Measurements from ENCODE around the gene LDHB.
"Not testable (repeated sequence)": the region's sequence is repeated elsewhere in the genome, so short reads cannot be mapped to it uniquely, and the experiment has no call there.

Gene LDHB

DNA sequence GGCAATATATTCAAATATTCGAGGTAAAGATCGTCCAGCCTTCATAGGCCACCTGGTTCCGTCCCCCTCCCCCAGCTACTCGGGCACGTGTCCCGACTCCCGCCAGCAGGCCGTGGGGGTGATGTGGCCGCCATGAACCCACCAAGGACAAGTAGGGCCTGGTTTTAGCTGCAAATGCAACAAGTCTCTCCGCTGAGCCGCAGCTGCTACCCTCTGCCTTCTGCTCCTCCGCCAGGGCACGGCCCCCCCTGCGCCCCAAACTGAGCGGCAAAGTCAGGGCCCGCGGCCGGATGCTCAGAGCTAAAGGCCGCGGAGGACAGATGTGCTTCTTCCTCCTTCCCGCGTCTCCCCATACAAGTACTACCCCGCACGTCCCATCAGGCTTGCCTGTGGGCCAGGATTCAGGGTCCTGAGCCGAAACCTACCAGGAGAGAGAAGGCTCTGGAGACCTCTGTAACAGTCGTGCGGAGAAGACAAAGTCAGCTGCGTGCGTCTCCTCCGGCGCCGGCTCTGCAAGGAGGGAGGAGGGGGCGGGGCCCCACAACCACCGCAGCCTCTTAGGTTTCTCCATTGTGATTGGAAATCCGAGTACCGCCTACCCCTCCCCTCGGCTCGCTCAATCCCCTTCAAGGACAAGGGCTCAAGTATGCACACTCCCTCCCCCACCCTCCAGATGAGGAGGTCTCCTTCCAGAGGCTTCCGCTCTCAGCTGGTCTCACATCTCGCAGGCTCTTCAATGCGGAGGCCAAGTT is at the start of gene LDHB:
Gene LDHB, minus strand, starts transcription at position 517 of the 752 bp plus-strand sequence. CDS start 3,171 bp downstream, outside the sequence.
- DNase-seq (ENCODE audit: low read depth in 2 of 3, low spot score in 1 of 3) = peak; percentile 91 to 94 (median 93)

DNA sequence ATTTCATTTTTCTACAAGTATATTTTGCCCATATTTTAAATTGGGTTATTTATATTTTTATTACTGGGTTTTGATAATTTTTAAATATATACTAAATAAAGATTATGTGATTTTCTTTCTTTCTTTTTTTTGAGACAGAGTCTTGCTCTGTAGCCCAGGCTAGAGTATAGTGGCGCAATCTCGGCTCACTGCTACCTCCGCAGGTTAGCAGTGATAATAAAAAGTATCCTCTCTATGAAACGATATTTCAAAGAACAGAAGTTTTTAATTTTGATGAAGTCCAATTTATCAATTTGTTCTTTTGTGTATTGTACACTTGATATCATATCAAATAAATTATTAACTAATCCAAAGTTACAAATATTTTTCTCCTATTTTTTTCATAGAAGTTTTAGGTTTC is 47.2 kb upstream of the LDHB start:
- no peak for DNase-seq (ENCODE audit: low read depth in 2 of 3, low spot score in 1 of 3)

- no peak for DNase-seq (ENCODE audit: low read depth in 2 of 3, low spot score in 1 of 3)
These were observed 42.2 kb upstream of the LDHB start for GRCh38 chr12:21699851-21700250.

GRCh38 chr12:21697904-21698630 is 40.4 kb upstream of the LDHB start:
- DNase-seq (ENCODE audit: low read depth in 2 of 3, low spot score in 1 of 3) = no peak

DNA sequence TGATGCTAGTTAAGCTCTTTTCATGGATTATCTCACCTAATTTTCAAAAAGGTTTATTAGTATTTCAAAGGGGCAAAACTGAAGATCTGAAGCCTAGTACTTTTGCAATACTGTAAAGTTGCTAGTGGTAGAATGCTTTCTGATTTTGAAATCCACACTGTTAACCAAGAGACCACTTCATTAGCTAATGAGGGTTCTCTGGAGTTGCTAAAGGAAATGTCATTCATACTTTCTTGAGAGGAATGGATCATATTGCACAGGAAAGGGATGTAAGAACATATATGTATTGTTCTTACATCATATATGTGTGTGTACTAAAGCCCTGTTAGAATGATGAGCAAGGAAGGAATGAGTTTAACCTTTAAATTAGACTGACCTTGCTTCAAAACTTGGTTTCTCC is 39.0 kb upstream of the LDHB start:
- DNase-seq (ENCODE audit: low read depth in 2 of 3, low spot score in 1 of 3) = no peak

DNA sequence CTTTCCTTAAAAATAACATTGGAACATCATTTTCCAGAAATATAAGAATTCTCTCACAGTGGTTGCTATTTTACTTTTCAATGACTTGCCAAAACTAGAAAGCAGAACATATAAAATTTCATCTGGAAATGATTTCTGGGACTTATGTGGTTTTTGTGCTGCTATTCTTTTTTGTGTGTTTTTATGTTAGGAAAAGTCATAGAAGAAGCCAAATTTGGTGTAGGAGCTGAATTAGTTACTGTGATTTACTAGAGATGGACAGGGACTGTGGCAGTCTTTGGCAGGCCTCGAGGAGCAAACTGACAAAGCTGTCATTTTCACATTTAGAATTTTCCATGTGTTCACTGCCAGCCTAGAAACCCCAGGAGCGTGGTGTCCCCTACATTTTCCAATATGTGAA is 38.3 kb upstream of the LDHB start:
- no peak for DNase-seq (ENCODE audit: low read depth in 2 of 3, low spot score in 1 of 3)

DNA sequence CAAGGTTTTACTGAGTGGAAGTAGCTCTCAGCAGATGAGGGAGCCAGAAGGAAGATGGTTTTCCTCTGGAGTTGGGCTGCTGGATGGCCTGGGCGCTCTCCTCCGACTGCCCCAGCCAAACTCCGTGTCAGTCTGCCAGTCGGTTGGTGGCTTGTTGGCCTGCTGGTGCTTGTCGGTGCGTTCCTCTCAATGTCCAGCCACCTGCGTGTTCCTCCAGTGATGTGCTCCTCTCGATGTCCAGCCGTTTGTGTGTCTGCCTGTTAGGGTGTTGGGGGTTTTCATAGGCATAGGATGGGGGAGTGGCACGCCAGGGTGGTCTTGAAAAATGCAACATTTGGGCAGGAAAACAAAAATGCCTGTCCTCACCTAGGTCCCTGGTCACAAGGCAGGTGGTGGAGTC is 37.0 kb upstream of the LDHB start:
- DNase-seq (ENCODE audit: low read depth in 2 of 3, low spot score in 1 of 3) = no peak

GRCh38 chr12:21691515-21691914 is 33.9 kb upstream of the LDHB start:
- DNase-seq (ENCODE audit: low read depth in 2 of 3, low spot score in 1 of 3) = no peak

- no peak for DNase-seq (ENCODE audit: low read depth in 2 of 3, low spot score in 1 of 3)
These were observed 33.2 kb upstream of the LDHB start for GRCh38 chr12:21690704-21691368.

- DNase-seq (ENCODE audit: low read depth in 2 of 3, low spot score in 1 of 3) = no peak
These were observed 25.5 kb upstream of the LDHB start for GRCh38 chr12:21683115-21683514.

GRCh38 chr12:21678959-21679358 is 21.3 kb upstream of the LDHB start:
- no peak for DNase-seq (ENCODE audit: low read depth in 2 of 3, low spot score in 1 of 3)

DNA sequence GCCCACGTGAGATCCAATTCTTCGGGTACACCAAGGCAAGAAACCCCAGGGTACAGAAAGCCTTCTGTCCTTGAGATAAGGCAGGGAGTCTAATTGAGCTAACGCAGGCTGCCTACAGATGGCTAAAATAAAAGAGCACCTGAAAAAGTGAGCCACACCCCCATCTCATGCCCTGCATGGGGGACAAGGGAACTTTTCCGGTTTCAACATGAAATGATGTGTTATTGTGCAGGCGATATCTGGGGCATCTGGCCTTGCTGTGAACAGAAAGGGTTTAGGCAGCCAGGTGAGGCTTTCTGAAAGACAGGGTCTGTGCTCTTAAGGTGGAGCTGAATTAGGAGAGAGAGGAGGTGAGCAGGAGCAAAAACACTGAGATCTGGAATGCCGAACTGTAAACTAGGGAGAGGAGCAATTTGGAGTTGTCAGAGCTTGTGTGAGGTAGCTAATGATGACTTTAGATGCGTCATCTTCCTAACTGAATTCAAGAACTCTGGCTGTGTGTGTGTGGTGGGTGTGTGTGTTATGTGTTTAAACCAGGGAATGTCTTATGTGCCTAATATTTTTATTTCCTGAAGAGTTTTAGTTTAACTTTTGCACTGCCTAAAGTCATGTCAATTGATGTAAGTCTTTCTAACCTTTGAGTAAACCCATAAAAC is 20.1 kb upstream of the LDHB start:
- no peak for DNase-seq (ENCODE audit: low read depth in 2 of 3, low spot score in 1 of 3)

- DNase-seq (ENCODE audit: low read depth in 2 of 3, low spot score in 1 of 3) = no peak
These were observed 19.6 kb upstream of the LDHB start for GRCh38 chr12:21677204-21677603.

GRCh38 chr12:21676776-21677175 is 19.1 kb upstream of the LDHB start:
- no peak for DNase-seq (ENCODE audit: low read depth in 2 of 3, low spot score in 1 of 3)

DNA sequence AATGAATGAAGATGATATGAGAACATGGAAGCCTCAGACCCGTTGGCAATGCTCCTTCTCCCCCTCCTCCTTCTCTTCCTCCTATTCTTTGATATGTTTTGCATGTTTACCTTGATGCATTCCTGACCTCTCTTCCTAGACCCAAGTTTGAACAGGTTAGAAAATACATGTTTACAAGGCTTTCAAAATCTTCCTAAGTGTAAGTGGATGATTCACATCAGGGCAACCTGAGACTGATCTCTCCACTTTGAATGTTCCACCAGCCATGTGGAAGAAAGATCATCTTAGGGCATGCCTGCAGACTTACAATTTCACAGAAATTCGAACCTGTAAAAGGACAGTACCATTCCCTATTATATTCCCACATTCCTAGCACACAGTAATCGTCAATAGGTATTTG is 18.0 kb upstream of the LDHB start:
- no peak for DNase-seq (ENCODE audit: low read depth in 2 of 3, low spot score in 1 of 3)

DNA sequence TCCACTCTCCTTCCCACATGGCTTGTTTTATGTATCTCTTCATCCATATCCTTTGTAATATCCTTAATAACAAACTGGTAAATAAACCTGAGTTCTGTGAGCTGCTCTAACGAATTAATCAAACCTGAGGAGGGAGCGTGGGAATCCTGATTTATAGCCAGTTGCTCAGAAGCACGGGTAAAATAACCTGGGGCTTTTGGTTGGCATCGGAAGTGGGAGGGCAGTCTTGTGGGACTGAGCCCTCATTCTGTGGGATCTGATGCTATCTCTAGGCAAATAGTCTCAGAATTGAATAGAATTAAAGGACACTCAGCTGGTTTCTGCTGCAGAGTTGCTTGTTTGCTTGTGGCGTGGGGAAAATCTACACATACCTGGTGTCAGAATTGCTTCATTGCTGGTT is 17.5 kb upstream of the LDHB start:
- DNase-seq (ENCODE audit: low read depth in 2 of 3, low spot score in 1 of 3) = no peak

DNA sequence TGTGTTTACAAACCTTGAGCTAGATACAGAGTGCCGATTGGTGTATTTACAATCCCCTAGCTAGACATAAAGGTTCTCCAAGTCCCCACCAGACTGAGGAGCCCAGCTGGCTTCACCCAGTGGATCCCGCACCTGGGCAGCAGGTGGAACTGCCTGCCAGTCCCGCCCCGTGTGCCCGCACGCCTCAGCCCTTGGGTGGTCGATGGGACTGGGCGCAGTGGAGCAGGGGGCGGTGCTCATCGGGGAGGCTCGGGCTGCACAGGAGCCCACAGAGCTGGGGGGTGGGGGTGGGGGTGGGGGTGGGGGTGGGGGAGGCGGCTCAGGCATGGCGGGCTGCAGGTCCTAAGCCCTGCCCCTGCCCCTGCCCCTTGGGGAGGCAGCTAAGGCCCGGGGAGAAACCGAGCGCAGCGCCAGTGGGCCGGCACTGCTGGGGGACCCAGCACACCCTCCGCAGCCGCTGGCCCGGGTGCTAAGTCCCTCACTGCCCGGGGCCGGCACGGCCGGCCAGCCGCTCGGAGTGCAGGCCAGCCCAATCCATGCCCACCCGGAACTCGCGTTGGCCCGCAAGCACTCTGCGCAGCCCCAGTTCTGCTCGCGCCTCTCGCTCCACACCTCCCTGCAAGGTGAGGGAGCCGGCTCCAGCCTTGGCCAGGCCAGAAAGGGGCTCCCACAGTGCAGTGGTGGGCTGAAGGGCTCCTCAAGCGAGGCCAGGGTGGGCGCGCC is 16.3 kb upstream of the LDHB start:
- DNase-seq (ENCODE audit: low read depth in 2 of 3, low spot score in 1 of 3) = not testable (repeated sequence)

GRCh38 chr12:21672146-21672545 is 14.5 kb upstream of the LDHB start:
- DNase-seq (ENCODE audit: low read depth in 2 of 3, low spot score in 1 of 3) = no peak

- DNase-seq (ENCODE audit: low read depth in 2 of 3, low spot score in 1 of 3) = no peak
These were observed 9.1 kb upstream of the LDHB start for GRCh38 chr12:21666722-21667121.

DNA sequence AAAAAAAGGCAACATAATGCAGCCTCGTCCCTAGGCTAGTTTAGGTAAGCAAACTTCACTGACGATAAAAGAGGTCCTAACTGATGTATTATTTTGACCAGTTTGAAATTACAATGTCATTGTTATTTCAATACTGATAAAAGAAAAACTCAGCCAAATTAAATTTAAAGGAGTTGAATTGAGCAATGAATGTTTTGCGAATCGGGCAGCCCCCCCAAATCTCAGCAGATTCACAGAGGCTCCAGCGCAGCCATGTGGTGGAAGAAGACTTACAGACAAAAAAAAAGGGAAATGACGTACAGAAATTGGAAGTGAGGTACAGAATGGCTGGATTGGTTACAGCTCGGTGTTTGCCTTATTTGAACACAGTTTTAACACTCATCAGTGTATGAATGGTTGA is 8.2 kb upstream of the LDHB start:
- no peak for DNase-seq (ENCODE audit: low read depth in 2 of 3, low spot score in 1 of 3)

Measured in stimulated activated CD4-positive, alpha-beta T cell treated with anti-CD3 and anti-CD28 coated beads, Interleukin-12 subunit alpha, Interleukin-12 subunit beta, amount 100 ng/mL, for 48 hours (primary cell).